NCI-H748 treated with DMSO at 0.1 percent for 48 hours (cell line): ENCODE data around the gene ZCCHC8.
A peak's percentile ranks its signal among the peaks of the same experiment; 100 is the strongest.
"Not testable (repeated sequence)": the region's sequence is repeated elsewhere in the genome, so short reads cannot be mapped to it uniquely, and the experiment has no call there.

Experiments
- DNase-seq: peaks from one replicate; lab custom pipeline; 2025; lab: John Stamatoyannopoulos, UW

ZCCHC8 gene

GRCh38 chr12:122471324-122472226 is 29.2 kb downstream of the ZCCHC8 start:
- DNase-seq = peak; percentile 34

GRCh38 chr12:122470576-122470975 is 30.2 kb downstream of the ZCCHC8 start:
- DNase-seq = not testable (repeated sequence)

GRCh38 chr12:122469856-122470255 is 30.9 kb downstream of the ZCCHC8 start:
- DNase-seq = not testable (repeated sequence)

- no peak for DNase-seq
These were observed 32.7 kb downstream of the ZCCHC8 start for GRCh38 chr12:122467983-122468382.

GRCh38 chr12:122464317-122465042 is 36.3 kb downstream of the ZCCHC8 start:
- not testable (repeated sequence) for DNase-seq

- DNase-seq = no peak
These were observed 40.1 kb downstream of the ZCCHC8 start for GRCh38 chr12:122460641-122461040.

- DNase-seq = no peak
These were observed 40.7 kb downstream of the ZCCHC8 start for GRCh38 chr12:122460061-122460460.

GRCh38 chr12:122459211-122459610 is 41.5 kb downstream of the ZCCHC8 start:
- no peak for DNase-seq

- no peak for DNase-seq
These were observed 42.4 kb downstream of the ZCCHC8 start for GRCh38 chr12:122458105-122459035.

GRCh38 chr12:122457627-122458026 is 43.1 kb downstream of the ZCCHC8 start:
- no peak for DNase-seq

- DNase-seq = no peak
These were observed 46.0 kb downstream of the ZCCHC8 start for GRCh38 chr12:122454739-122455138.

GRCh38 chr12:122454250-122454721 is 46.4 kb downstream of the ZCCHC8 start:
- no peak for DNase-seq

GRCh38 chr12:122452701-122453285 is 47.9 kb downstream of the ZCCHC8 start:
- no peak for DNase-seq

- no peak for DNase-seq
These were observed 51.4 kb downstream of the ZCCHC8 start for GRCh38 chr12:122449317-122449716.

GRCh38 chr12:122447825-122448224 is 52.9 kb downstream of the ZCCHC8 start:
- DNase-seq = not testable (repeated sequence)

- not testable (repeated sequence) for DNase-seq
These were observed 54.3 kb downstream of the ZCCHC8 start for GRCh38 chr12:122446390-122446789.

GRCh38 chr12:122444071-122444470 is 56.7 kb downstream of the ZCCHC8 start:
- not testable (repeated sequence) for DNase-seq

GRCh38 chr12:122438822-122439221 is 61.9 kb downstream of the ZCCHC8 start:
- not testable (repeated sequence) for DNase-seq

- no peak for DNase-seq
These were observed 63.0 kb downstream of the ZCCHC8 start for GRCh38 chr12:122437656-122438121.

- no peak for DNase-seq
These were observed 65.5 kb downstream of the ZCCHC8 start for GRCh38 chr12:122435186-122435585.

GRCh38 chr12:122429043-122429442 is 71.7 kb downstream of the ZCCHC8 start:
- DNase-seq = not testable (repeated sequence)
